22Rv1 (cell line): Measurements from ENCODE around the gene JDP2.

Source experiments
- CTCF ChIP-seq: fragments of 450-650 bp; IDR thresholded peaks from 2 replicates; pipeline ENCODE4 v1.5.1; 2017; ENCODE audit warnings: mild to moderate bottlenecking
- ZFX ChIP-seq: fragments of 450-650 bp; IDR thresholded peaks from 2 replicates; pipeline ENCODE4 v1.6.1; 2017; ENCODE audit warnings: antibody characterized with exemption, borderline replicate concordance

- TF ChIP-seq CTCF, result no peak
- no peak for TF ChIP-seq ZFX
Measured at GRCh38 chr14:75501080-75501479, 73.3 kb downstream of the JDP2 start.
